H1 (cell line): ENCODE results near the gene STAM2. TPM values are rescaled to one million over a fixed set of nuclear protein-coding genes. Genes with fewer than 3 reads are reported as not detected.

Experiments
- CTCF ChIA-PET: fragments of 300-600 bp; sonication (Branson Sonifier 250); formaldehyde crosslinking; loops from one replicate; lab custom pipeline; 2021; ENCODE audit not compliant: partially characterized antibody; lab: Charles Lee
- POLR2A ChIA-PET: fragments of 300-600 bp; sonication (Branson Sonifier 250); formaldehyde crosslinking; loops from one replicate; lab custom pipeline; 2021; ENCODE audit warnings: inconsistent platforms; ENCODE audit not compliant: partially characterized antibody; lab: Charles Lee
- DNase-seq, 2 experiments: peaks; one replicate each; pipeline versions ENCODE4 v3.0.0 to v3.0.0-alpha.2; 2010 to 2022; ENCODE audit warnings: low spot score in 2 of 2, low read depth in 1 of 2, mixed read lengths in 1 of 2
- FAIRE-seq: peaks from 2 replicates; lab custom pipeline; 2011; peaks lifted over from hg19 to GRCh38; lab: Jason Lieb, UNC
- H2AFZ ChIP-seq: 2 replicates; pipeline ENCODE4 v1.8.1; 2012; ENCODE audit warnings: low read length, inconsistent platforms
- H2AK5ac ChIP-seq: 2 replicates; pipeline ENCODE4 v1.6.1; 2013; ENCODE audit warnings: low read depth, low read length
- H2BK120ac ChIP-seq: replicated peaks from 2 replicates; pipeline ENCODE3; 2013; ENCODE audit warnings: low read depth, low read length, inconsistent platforms
- H2BK12ac ChIP-seq: 2 replicates; pipeline ENCODE4 v1.6.1; 2013; ENCODE audit warnings: low read depth, low read length
- H2BK15ac ChIP-seq: 2 replicates; pipeline ENCODE4 v1.6.1; 2013; ENCODE audit warnings: low read length
- H2BK20ac ChIP-seq: 2 replicates; pipeline ENCODE4 v1.6.1; 2013; ENCODE audit warnings: low read length
- H2BK5ac ChIP-seq: 2 replicates; pipeline ENCODE4 v1.6.1; 2013; ENCODE audit warnings: low read depth, low read length
- H3K14ac ChIP-seq: 2 replicates; pipeline ENCODE4 v1.6.1; 2013; ENCODE audit warnings: inconsistent platforms; ENCODE audit not compliant: insufficient read length
- H3K18ac ChIP-seq: 2 replicates; pipeline ENCODE4 v1.6.1; 2013; ENCODE audit warnings: low read length; ENCODE audit errors: extremely low read depth
- H3K23ac ChIP-seq: 2 replicates; pipeline ENCODE4 v1.6.1; 2013; ENCODE audit warnings: inconsistent platforms; ENCODE audit not compliant: insufficient read length
- H3K23me2 ChIP-seq: 2 replicates; pipeline ENCODE4 v1.6.1; 2013; ENCODE audit warnings: low read depth, low read length
- H3K27ac ChIP-seq: 2 replicates; pipeline ENCODE4 v1.6.1; 2011; ENCODE audit warnings: low read depth, low read length, inconsistent platforms
- H3K27me3 ChIP-seq, 4 experiments: replicated peaks in 1 of 4; 1 replicate in 1 of 4; 2 replicates in 3 of 4; pipeline versions ENCODE4 v1.6.1 to v1.8.1; 2011 to 2013; ENCODE audit warnings: low read length in 3 of 4, mild to moderate bottlenecking in 3 of 4, inconsistent platforms in 2 of 4, mixed read lengths in 2 of 4, moderate library complexity in 1 of 4; ENCODE audit not compliant: control insufficient read depth in 3 of 4, insufficient read depth in 3 of 4; ENCODE audit errors: extremely low read depth in 1 of 4
- H3K36me3 ChIP-seq, 4 experiments: 2 replicates each; pipeline versions ENCODE4 v1.6.1 to v1.8.1; 2011 to 2013; ENCODE audit warnings: mild to moderate bottlenecking in 4 of 4, low read length in 3 of 4, moderate library complexity in 2 of 4, control low read depth in 1 of 4, inconsistent platforms in 1 of 4; ENCODE audit not compliant: insufficient read depth in 4 of 4, control insufficient read depth in 2 of 4
- H3K4ac ChIP-seq: replicated peaks from 2 replicates; pipeline ENCODE3; 2013; ENCODE audit warnings: low read length, low read depth, mixed read lengths, inconsistent platforms; ENCODE audit not compliant: insufficient read length
- H3K4me1 ChIP-seq, 4 experiments: replicated peaks in 1 of 4; 1 replicate in 1 of 4; 2 replicates in 3 of 4; pipeline versions ENCODE4 v1.6.1 to v1.8.1; 2011 to 2013; ENCODE audit warnings: low read length in 3 of 4, inconsistent platforms in 2 of 4, mixed read lengths in 1 of 4; ENCODE audit not compliant: insufficient read depth in 4 of 4, control insufficient read depth in 3 of 4
- H3K4me2 ChIP-seq, 2 experiments: 2 replicates each; pipeline versions ENCODE4 v1.6.1 to v1.8.1; 2011 to 2013; ENCODE audit warnings: low read depth in 2 of 2, low read length in 2 of 2, control low read depth in 1 of 2, inconsistent platforms in 1 of 2, mild to moderate bottlenecking in 1 of 2; ENCODE audit not compliant: insufficient read depth in 1 of 2
- H3K4me3 ChIP-seq, 4 experiments: fragments of 200-600, 300-600 bp in 1 of 4; sonication (generic), shearing (Covaris generic), sonication (Bioruptor Twin) in 1 of 4; 2 replicates each; pipeline versions ENCODE4 v1.5.1 to v1.8.1; 2011 to 2016; ENCODE audit warnings: low read length in 4 of 4, low read depth in 3 of 4, control low read depth in 2 of 4, inconsistent platforms in 2 of 4, mild to moderate bottlenecking in 2 of 4, mixed read lengths in 1 of 4, moderate library complexity in 1 of 4; ENCODE audit not compliant: insufficient read depth in 2 of 4; ENCODE audit errors: extremely low read depth in 1 of 4
- H3K56ac ChIP-seq: replicated peaks from 2 replicates; pipeline ENCODE3; 2013; ENCODE audit warnings: low read depth, mild to moderate bottlenecking, mixed read lengths, low read length, inconsistent platforms; ENCODE audit not compliant: insufficient read length
- H3K79me1 ChIP-seq: 2 replicates; pipeline ENCODE4 v1.6.1; 2013; ENCODE audit warnings: low read depth, low read length, control low read depth
- H3K79me2 ChIP-seq, 2 experiments: 2 replicates each; pipeline versions ENCODE4 v1.6.1 to v1.8.1; 2012 to 2013; ENCODE audit warnings: low read length in 2 of 2, mild to moderate bottlenecking in 2 of 2, inconsistent platforms in 1 of 2; ENCODE audit not compliant: insufficient read depth in 2 of 2, control insufficient read depth in 1 of 2
- H3K9ac ChIP-seq, 4 experiments: replicated peaks in 1 of 4; 1 replicate in 1 of 4; 2 replicates in 3 of 4; pipeline versions ENCODE4 v1.6.1 to v1.8.1; 2011 to 2013; ENCODE audit warnings: low read depth in 3 of 4, low read length in 3 of 4, control low read depth in 2 of 4, mild to moderate bottlenecking in 2 of 4, moderate library complexity in 2 of 4, inconsistent platforms in 1 of 4; ENCODE audit errors: extremely low read depth in 1 of 4
- H3K9me3 ChIP-seq, 2 experiments: 2 replicates each; pipeline versions ENCODE4 v1.6.1 to v1.8.1; 2012 to 2013; ENCODE audit warnings: mild to moderate bottlenecking in 2 of 2, moderate library complexity in 2 of 2, control low read depth in 1 of 2, inconsistent platforms in 1 of 2, low read depth in 1 of 2, low read length in 1 of 2, mixed read lengths in 1 of 2; ENCODE audit not compliant: insufficient read depth in 2 of 2
- H4K20me1 ChIP-seq, 2 experiments: replicated peaks in 1 of 2; 2 replicates each; pipeline versions ENCODE3 to v1.8.1; 2011 to 2013; ENCODE audit warnings: inconsistent platforms in 2 of 2, low read length in 2 of 2, mild to moderate bottlenecking in 1 of 2; ENCODE audit not compliant: insufficient read depth in 2 of 2, control insufficient read depth in 1 of 2
- H4K5ac ChIP-seq: 2 replicates; pipeline ENCODE4 v1.6.1; 2013; ENCODE audit warnings: low read length, low read depth, mixed read lengths, inconsistent platforms; ENCODE audit not compliant: insufficient read length
- H4K8ac ChIP-seq: 2 replicates; pipeline ENCODE4 v1.8.0; 2013; ENCODE audit warnings: mild to moderate bottlenecking, moderate library complexity, low read length, inconsistent platforms; ENCODE audit not compliant: insufficient read depth; ENCODE audit errors: extremely low read depth
- H4K91ac ChIP-seq: replicated peaks from 2 replicates; pipeline ENCODE3; 2013; ENCODE audit warnings: low read length, mixed read lengths, inconsistent platforms; ENCODE audit not compliant: insufficient read length
- HDAC2 ChIP-seq, 2 experiments: fragments of 300-600 bp in 1 of 2; sonication (generic) in 1 of 2; IDR thresholded peaks; 2 replicates each; pipeline ENCODE4 v1.6.1; 2011 to 2012; ENCODE audit warnings: low read depth in 2 of 2, low read length in 2 of 2, mild to moderate bottlenecking in 2 of 2, moderate library complexity in 2 of 2, borderline replicate concordance in 1 of 2, inconsistent platforms in 1 of 2
- RXRA ChIP-seq: IDR thresholded peaks from 2 replicates; pipeline ENCODE4 v1.6.1; 2011; ENCODE audit warnings: low read depth, mild to moderate bottlenecking, low read length, moderate library complexity; ENCODE audit not compliant: insufficient read depth
- WGBS, 2 experiments: shearing (Covaris generic) in 1 of 2; methylation state at CpG; one replicate each; pipeline versions ENCODE4 v1.1.6 to v1.1.7; 2013 to 2015; ENCODE audit warnings: low lambda C conversion rate in 2 of 2, mixed read lengths in 2 of 2, inconsistent platforms in 1 of 2, low coverage in 1 of 2, missing lambda C conversion rate in 1 of 2; ENCODE audit not compliant: insufficient replicate concordance in 2 of 2, insufficient coverage in 1 of 2, insufficient read length in 1 of 2; ENCODE audit errors: extremely low coverage in 1 of 2, missing lambda C conversion rate in 1 of 2; 5-methylcytosine and 5-hydroxymethylcytosine counted together
- polyA plus RNA-seq, 7 experiments: library from polyadenylated mRNA; depleted of rRNA in 3 of 7; stranded (reverse) in 5 of 7; unstranded in 2 of 7; fragments of >200 nt in 5 of 7; fragments of 200-250 nt in 2 of 7; gene quantifications; 1 replicate in 5 of 7; 2 replicates in 1 of 7; 4 replicates in 1 of 7; pipeline versions ENCODE4 v1.2.1 to v1.2.3, GENCODE V29; 2011 to 2013; ENCODE audit warnings: missing spikeins in 2 of 7, mixed read lengths in 2 of 7
- total RNA-seq: library from RNA; stranded (reverse); fragmentation: NEBNext Ultra II Directional; extraction: Animal tissue kit (Norgen Biotek cat#: 25700); gene quantifications from 2 replicates; pipeline ENCODE4 v1.2.1, GENCODE V29; 2021
- TF ChIP-seq, protein P1 (sequence below): IDR thresholded peaks from 2 replicates; pipeline ENCODE4 v1.6.1; 2012; ENCODE audit warnings: inconsistent platforms

The STAM2 gene
- total and polyA plus RNA-seq, 2 of the 8 experiments (the other 6 are each of a cell fraction or from before 2014, with no cell fraction given), result 5.4 to 9.4 TPM

DNA sequence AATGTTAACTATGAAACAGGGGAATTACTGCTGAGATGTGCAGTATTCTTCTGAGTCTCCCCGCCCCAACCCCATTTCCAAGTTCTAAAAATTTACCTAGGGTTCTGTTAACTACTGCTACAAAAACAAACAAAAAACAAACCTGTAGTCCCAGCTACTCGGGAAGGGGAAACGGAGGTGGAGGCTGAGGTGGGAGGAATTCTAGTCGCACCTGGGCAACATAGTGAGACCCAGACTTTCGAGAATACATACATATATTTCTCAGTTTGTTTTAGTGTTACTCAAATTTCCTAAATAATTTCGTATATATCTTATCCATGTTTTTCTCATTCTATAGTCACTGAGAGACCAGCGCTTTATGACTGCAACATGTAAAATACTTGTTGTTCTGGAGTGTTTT is 989 bp downstream of the STAM2 start:
- Histone ChIP-seq H4K5ac (no peak overlapping the region), H3K4me3 (peak overlapping the region; percentile 64 to 95 (median 89); a peak in 7 of 8 replicates), H3K4me2 (peak overlapping the region; percentile 47 to 77), H4K8ac (no peak overlapping the region), H3K18ac (no peak overlapping the region), H3K79me1 (peaks cover 2% of the 10 kb centered on the region; the same call in 1 of the 2 replicates), H2BK5ac (no peak overlapping the region), H3K23ac (no peak overlapping the region), H3K4ac (no peak overlapping the region), H3K9me3 (no peaks in the 10 kb centered on the region), H3K27me3 (no peaks in the 10 kb centered on the region), H3K56ac (no peak overlapping the region), H3K23me2 (peaks cover 2% of the 10 kb centered on the region; the same call in 1 of the 2 replicates), H2AFZ (0 out of 2 replicates have a peak overlapping the region, but pooled peaks have one; percentile 97), H3K36me3 (no peaks in the 10 kb centered on the region), H2BK15ac (no peak overlapping the region), H3K79me2 (peaks cover 0 to 15% of the 10 kb centered on the region in 2 experiments; a peak in 1 of 4 replicates), H2AK5ac (no peak overlapping the region), H2BK20ac (no peak overlapping the region), H3K9ac (peak overlapping the region in 2 of 4 experiments; percentile 79 to 92; a peak in 1 of 7 replicates), H4K20me1 (no peaks in the 10 kb centered on the region), H2BK120ac (no peak overlapping the region), H3K27ac (no peak overlapping the region), H4K91ac (no peak overlapping the region), H3K4me1 (peaks cover 0 to 4% (median 0%) of the 10 kb centered on the region in 4 experiments; a peak in 1 of 7 replicates), H3K14ac (no peak overlapping the region), H2BK12ac (no peak overlapping the region)
- ChIA-PET CTCF (interaction anchor here (0.6 to 2.5 kb wide), 4 partner anchors 9 to 135 kb away, joined by 3 to 8 read pairs (median 5); no protein-coding TSS in a partner anchor), POLR2A (interaction anchor here (1.1 kb wide), 1 partner anchor 138 kb away, joined by 4 read pairs; no protein-coding TSS in a partner anchor)
- TF ChIP-seq RXRA (no peak), HDAC2 (IDR thresholded peaks at IDR 0.05; ENCODE audit: borderline replicate concordance in 1 of 2, low read depth in 2 of 2, low read length in 2 of 2) (no peak)
- TF ChIP-seq, protein P1, sequence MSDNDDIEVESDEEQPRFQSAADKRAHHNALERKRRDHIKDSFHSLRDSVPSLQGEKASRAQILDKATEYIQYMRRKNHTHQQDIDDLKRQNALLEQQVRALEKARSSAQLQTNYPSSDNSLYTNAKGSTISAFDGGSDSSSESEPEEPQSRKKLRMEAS, result no peak
- FAIRE-seq, result no peak
- WGBS, 2 experiments, result 65% methylated on average over 7 of the region's 7 CpGs; no CpG with 5 or more reads in 1 of the 2 experiments
- no peak for DNase-seq
